ENCODE results near the gene EGFR.

GRCh38 chr7:55005241-55005851 is 13.5 kb upstream of the EGFR start:
- TF ChIP-seq EZH2 (IDR thresholded peaks at IDR 0.05; ENCODE audit: borderline replicate concordance, low read length) (no peak), CTCF (IDR thresholded peaks at IDR 0.05; ENCODE audit: low read length) (no peak)

Measured in OCI-LY1 (cell line).